SK-N-DZ (cell line): ENCODE results near the gene IL34. TPM values are rescaled to one million over a fixed set of nuclear protein-coding genes. Genes with fewer than 3 reads are reported as not detected.
"Not testable (repeated sequence)": the region's sequence is repeated elsewhere in the genome, so short reads cannot be mapped to it uniquely, and the experiment has no call there.

Experiments
- DNase-seq: peaks from one replicate; pipeline ENCODE4 v3.0.0-alpha.2; 2015; ENCODE audit warnings: low spot score
- polyA plus RNA-seq, 2 experiments: library from polyadenylated mRNA; depleted of rRNA; stranded (reverse); fragments of >200 nt; gene quantifications; 2 replicates each; pipeline ENCODE4 v1.2.3, GENCODE V29; 2014

IL34 gene
- polyA plus RNA-seq (2014; cell fraction: cytosol; rRNA removed): 1.2 TPM in 1 of 2 replicates, not detected in the other
- not detected in 2 replicates for polyA plus RNA-seq (2014; cell fraction: nucleus; rRNA removed)

GRCh38 chr16:70646260-70647241, at the start of gene IL34:
Gene IL34 (plus strand): TSS chr16:70646559. CDS start chr16:70646948, 389 bp downstream.
- DNase-seq: peak; percentile 77

DNA sequence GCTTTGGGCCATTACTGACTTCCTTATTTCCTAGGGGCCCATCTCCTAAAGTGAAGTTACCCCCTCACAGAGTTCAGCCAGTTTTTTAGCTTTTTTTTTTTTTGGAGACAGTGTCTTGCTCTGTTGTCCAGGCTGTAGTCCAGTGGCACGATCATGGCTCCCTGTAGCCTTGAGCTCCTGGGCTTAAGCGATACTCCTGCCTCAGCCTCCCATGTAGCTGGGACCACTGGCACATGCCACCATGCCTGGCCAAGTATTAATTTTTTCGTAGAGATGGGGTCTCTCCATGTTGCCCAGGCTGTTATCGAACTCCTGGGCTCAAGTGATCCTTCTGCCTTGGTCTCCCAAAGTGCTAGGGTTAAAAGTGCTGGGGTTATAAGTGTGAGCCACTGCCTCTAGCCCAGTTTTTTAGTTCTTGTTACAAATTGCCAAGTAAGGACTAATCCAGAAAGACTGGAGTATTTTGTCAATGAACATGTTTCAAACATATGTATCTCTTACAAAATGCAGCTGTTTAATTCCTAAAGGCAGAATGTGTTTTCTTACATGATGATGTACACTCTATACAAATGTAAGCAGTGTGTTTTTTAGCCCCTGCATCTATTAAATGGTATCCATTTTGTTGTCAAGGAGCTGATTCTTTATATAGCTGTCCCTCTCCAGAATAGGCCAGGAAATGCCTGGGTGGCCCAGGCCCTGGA, 49.1 kb upstream of the IL34 start:
- DNase-seq: no peak

GRCh38 chr16:70598937-70599503, 47.3 kb upstream of the IL34 start:
- DNase-seq: peak; percentile 36

- no peak for DNase-seq
These were observed 45.6 kb upstream of the IL34 start for GRCh38 chr16:70600730-70601129.

DNA sequence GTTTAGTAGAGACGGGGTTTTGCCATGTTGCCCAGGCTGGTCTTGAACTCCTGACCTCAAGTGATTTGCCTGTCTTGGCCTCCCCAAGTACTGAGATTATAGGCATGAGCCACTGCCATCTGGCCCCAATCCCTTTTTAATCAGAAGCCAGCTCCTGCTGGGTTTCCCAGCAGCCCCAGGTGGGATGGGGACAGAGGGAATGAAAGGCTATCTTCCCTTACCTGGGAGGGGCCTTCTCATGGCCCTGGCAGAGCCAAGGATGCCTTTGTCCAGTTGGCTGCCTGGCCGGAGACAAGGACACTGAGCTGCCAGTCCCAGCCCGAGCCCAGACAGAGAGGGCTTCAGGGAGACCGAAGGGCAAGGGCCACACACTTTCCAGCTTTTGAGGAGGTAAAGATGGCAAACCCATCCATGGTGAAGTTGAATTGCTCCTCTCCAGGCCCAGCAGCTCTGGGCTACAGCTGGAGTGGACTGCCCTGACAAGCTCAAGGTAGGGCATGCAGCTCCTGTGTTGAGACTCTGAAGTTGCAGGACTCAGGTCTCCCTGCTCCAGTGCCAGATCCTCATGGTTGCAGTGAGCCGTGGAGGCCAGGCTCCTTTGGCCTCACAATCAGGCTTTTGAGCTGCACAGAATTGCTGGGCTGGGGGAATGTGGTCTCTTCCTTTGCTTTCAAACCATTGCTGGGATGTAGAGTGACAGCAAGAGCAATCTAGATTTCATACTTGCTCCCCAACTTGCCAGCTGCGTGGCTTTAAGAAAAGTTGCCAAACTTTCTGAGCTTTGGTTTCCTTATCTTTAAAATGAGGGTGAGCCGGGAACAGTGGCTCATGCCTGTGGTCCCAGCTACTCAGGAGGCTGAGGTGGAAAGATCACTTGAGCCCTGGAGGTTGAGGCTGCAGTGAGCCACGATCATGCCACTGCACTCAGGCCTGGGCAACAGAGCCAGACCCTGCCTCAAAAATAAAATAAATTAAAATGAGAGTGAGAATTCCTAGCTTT, 44.5 kb upstream of the IL34 start:
- no peak for DNase-seq

DNA sequence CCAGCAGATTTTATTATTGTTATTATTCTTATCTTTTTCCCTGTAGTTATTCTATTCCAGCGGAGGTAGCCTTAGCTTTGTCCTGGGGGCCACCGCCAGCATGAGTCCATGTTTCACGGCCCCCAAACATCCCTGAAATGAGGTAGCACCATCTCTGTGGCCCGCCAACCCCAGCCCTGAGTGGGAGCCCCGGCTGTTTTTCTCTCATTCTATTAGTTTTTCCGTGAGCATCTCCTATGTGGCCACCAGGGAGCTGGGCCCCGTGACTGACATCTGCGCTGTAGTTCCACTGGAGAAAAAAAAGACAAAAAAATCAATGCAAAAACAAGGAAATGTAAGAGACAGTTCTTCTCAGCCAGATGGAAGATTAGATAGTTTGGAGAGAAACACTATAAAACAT, 43.5 kb upstream of the IL34 start:
- DNase-seq: no peak

GRCh38 chr16:70604407-70605282, 41.7 kb upstream of the IL34 start:
- no peak for DNase-seq

DNA sequence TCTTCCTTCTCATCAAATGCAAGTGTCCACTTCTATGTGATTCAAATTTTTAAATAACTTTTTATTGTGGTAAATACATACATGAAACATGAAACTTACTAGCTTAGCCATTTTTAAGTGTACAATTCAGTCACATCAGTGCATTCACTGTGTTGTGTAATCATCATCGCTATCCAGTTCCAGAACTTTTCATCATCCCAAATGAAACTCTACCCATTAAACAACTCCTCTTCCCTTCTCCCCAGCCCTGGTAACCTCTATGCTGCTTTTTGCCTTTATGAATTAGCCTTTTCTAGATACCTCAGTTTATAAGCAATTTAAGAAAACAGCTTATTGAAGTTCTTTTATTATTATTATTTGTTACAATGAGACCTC, 41.1 kb upstream of the IL34 start:
- no peak for DNase-seq

DNA sequence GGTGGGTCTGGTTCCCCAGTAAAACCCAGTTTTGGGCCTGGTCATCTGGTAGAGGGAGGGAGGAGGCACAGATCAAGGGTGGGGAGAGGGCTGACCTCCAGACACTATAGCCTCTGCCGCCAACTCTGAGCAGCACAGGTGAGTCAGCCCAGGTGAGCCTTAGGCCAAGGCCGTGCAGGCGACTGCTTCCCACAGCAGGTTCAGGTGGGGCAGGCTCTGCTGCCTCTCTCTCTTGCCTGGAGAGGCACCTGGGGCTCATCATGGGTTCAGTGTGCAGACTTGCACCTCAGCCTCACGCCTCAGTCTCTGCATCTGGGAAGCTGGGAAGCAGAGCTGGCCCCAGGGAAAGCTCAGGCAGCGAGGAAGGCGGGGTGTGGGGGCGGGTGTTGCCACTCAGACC, 37.8 kb upstream of the IL34 start:
- no peak for DNase-seq

DNA sequence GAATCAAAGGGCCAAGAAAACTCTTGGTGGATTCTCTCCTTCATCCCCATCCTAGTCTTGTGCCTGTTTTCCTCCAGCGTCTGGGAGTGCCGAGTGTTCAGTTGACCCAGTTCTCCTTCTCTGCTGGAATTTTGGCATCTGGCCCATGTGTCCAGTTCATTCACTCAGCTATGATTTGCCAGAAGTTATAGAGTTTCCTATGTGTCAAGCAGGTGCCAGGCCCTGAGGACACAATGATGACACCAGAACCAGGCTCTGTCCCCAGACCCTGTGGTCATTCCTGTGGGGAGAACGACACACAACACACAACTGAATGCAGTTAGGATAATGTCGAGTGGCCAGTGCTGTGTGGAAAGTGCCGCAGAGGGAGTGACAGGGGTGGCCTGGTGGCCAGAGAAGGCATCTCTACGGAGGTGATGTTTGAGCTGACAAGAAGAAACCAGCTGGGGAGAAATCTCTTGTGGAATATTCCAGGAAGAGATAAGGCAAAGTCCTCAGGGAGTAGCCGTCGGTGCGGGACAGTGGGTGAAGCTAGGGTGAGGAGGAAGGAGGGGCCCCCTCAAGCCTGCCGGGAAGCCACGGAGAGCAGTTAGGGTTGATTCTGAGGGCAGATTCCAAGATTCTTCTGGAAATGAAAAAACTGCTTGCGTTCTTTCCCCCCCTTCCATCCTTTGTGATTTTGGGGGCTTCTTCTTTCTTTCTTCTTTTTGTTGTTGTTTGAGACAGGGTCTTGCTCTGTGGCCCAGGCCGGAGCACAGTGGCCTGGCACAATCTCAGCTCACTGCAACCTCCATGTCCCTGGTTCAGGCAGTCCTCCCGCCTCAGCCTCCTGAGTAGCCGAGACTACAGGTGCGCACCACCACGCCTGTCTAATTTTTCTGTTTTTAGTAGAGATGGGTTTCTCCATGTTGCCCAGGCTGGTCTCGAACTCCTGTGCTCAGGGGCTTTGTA, 35.8 kb upstream of the IL34 start:
- DNase-seq: no peak

DNA sequence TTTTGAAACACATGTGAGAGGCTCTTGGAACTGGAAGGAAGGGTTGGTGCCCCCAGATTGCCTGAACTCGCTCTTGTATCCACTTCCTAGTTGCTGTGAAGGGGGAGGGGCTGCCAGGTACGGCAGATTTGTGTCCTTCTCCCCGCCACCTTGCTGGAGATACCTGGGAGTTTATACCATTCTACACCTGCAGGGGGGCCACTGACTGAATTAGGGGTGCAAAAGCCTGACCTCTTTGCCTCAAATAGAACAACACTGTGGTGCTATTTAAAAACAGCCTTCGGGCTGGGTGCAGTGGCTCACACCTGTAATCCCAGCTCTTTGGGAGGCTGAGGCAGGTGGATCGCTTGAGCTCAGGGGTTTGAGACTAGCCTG, 35.1 kb upstream of the IL34 start:
- no peak for DNase-seq

DNA sequence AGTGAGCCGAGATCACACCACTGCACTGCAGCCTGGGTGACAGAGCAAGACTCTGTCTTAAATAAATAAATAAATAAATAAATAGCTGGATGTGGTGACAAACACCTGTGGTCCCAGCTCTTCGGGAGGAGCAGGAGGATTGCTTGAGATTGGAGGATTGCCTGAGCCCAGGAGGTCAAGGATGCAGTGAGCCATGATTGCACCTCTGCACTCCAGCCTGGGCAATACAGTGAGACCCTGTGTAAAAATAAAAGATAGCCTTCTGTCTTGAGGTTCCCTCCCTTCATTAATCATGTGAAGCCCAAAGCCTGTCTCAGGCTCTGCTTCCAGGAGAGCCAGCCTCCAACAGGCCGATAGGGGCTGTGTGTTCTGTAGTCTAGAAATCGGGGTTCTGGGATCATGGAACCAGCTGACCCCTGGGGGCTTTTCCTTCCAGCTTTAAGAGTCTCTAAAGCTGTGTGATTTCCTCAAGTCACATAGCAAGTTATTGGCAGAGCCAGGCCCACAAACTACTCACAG, 34.5 kb upstream of the IL34 start:
- no peak for DNase-seq

DNA sequence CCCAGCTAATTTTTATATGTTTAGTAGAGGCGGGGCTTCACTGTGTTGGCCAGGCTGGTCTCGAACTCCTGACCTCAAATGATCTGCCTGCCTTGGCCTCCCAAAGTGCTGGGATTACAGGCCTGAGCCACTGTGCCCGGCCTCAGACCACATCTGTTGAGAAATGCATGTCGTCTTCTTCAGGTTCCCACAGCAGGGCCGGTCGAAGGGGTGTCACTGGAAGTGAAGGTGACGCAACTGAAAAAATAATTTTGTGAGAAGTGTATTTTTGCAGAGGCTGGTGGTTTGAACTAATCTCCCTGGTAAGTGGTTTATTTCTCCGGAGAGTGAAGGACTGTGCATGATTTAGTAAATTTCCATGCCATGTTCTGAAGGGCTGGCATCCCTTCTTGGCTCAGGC, 33.4 kb upstream of the IL34 start:
- DNase-seq: no peak

DNA sequence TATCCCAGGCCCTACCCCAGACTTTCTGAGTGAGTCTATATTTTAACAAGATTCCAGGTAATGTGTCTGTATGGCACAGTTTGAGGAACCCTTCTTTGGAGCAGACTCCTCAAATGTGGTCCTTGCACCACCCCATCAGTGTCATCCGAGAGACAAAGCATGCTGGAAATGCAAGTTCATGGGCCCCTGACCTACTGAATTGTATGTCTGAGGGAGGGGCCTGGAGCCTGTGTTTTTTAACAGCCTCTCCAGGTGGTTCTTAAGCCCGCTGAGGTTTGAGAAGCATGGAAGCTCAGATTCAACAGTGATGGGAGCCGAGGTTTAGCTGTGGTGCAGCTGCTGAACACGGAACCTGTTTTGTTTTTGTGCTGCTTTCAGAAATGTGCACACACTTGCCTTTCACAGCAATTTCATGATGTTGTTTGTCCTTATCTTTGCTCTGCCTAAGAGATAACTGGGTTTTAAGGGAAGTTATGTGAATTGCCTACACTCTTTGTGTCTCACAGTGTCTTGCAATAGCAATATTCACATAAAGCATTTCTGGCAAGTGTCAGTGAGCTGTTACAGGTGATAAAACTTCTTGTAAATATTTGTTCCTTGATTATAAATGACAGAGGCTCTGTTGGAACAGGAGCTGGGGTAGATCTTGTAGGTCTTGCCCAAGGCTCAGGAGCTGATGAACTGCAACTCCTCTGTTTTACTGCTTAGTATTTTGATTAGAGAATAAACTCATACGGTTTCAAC, 32.0 kb upstream of the IL34 start:
- DNase-seq: no peak

GRCh38 chr16:70615945-70616344, 30.4 kb upstream of the IL34 start:
- no peak for DNase-seq

DNA sequence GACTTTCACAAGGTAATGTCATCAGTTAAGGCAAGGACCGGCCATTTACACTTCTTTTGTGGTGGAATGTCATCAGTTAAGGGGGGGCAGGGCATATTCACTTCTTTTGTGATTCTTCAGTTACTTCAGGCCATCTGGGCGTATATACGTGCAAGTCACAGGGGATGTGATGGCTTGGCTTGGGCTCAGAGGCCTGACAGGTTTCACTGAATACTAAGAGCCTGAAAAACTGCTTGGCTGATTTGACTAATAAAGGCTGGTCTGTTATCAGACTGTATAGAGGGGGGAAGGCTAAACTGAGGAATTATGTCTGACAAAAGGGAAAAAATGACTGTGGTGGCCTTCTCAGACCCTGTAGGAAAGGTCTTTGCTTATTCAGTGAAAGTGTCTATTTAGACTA, 24.5 kb upstream of the IL34 start:
- not testable (repeated sequence) for DNase-seq

- DNase-seq: no peak
These were observed 18.7 kb upstream of the IL34 start for GRCh38 chr16:70627696-70628095.
